ENCODE data around the gene RPL23.

The RPL23 gene

DNA sequence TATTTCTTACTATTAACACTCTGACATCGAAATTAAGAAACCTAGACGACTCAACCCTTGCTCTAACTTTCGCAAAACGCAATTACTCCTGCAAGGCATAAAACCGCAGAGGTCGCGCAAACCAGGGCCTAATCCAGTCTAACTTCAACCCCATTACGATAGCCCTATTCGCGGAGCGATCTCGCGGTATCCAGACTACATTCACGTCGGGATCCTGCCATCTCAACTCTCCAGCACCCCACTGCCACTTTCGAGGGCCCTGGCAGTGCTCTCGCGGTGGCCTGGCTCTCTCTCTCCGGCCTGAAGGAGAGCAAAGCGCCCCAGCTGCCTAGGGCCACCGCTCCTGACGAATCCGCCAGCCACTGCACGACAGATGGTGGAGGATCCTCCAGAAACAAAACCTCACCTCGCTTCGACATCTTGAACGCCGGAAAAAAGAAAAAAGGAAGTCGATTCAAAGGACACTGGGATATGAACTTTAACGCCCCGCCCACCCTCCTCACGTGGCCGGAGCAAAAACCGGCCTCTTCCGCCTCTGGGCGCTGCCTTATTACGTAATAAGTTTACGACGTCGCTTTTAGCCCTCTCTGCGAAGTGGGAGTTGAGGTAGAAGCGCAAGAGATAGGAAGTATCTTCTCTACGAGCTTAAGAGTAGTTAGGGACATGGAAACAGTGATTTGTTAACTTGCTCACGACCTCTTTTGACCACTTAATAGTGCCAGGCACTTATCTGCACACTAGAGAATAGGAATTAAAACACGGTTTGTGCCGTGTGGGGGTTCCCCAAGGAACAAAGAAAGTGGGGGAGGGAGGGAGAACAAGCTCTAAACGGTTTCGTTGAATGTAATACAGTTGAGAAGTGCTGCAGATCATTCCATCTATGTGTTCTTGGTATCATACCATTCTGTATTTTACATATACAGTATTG, at the start of gene RPL23:
RPL23 (minus strand) TSS at position 430 of the 928 bp plus-strand sequence; CDS start at position 419, 11 bp downstream.
- peak; percentile 92 for DNase-seq (ENCODE audit: low read depth)

DNA sequence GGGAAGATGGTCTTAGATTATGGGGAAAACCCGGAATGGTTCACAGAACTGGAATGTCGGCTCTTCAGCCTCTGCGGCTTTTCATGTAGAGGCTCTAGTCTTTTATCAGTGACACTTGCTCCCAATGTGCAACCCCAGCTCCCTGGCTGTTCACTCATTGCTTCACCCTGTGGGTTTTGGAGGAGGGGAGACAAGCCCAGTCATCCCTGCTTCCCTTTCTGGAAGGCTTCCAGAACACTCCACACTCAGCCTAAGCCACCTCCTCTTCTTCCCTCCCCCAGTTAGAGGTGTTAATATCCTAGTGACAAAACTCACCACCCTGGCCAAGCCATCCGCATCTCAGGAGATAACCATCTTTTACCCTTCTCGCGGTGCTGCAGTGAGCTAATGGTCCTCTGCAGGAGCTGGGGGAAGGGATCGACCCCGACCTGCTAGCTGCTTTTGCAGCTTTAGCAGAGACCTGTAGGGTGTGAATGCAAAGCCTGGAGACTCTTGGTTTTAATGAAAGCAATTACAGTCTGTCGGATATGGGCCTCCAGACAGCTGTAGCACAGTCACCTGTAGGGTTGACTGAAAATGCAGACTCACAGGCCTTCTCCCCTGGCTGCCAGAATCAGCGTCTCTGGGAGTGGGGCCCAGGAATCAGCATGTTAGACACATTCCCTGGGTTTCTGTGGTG, 47.6 kb upstream of the RPL23 start:
- DNase-seq (ENCODE audit: low read depth) = no peak

DNA sequence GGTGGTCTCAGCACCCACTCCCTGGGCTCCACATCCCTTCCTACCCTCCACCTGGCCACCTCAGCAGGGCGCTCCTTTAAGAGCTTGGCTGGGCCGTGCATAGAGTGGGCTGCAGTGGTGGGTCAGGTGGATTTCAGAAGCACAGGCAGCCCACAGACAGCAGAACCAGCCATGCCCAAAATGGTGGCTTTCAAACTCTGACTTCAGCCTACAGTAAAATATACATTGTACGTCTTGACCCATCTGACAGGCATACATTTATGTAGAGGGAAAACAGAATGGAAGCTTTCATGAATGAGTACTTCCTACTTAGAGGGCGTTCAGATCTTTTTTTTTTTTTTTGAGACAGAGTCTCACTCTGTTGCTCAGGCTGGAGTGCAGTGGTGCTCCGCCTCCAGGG, 45.9 kb upstream of the RPL23 start:
- DNase-seq (ENCODE audit: low read depth) = no peak

DNA sequence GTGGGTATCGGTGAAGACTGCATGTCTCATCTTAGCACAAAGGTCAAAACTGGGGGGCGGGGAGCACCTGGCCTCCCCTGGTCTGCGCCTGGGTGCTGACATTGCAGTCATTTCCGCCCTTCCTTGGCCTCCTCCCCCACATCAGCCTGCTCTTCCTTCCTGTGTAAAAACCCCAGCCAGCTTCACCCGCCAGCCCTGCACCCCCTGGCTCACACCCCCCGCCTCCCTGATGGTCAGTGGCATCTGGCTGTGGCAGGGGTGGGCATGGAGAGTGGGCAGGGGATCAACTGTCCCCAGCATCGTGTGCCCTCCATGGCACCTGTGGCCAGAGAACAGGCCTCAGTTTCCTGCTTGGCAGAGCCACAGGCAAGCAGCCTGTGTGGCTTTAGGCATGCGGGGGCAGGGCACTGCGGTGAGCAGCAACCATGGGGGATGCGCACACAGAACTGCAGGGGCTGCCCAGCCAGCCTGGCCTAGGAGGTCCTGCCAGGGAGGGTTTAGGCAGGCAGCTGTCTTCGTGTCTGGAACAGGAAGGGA, 45.4 kb upstream of the RPL23 start:
- peak; percentile 83 for DNase-seq (ENCODE audit: low read depth)

DNA sequence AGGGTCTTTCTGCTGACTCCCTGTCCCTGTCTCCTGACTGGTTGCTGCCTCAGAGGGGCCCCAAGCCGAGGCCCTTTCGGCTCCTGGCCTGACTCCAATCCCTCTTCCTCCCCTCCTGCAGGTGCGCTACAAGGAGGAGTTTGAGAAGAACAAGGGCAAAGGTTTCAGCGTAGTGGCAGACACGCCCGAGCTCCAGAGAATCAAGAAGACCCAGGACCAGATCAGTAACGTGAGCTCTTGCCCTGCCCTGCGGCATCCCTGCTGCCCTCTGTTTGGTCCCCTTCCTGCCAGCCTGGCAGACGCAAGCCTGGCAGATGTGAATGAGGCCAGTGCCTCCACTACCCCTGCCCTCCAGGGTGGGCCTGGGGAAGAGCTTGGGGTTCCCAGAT, 44.8 kb upstream of the RPL23 start:
- no peak for DNase-seq (ENCODE audit: low read depth)

DNA sequence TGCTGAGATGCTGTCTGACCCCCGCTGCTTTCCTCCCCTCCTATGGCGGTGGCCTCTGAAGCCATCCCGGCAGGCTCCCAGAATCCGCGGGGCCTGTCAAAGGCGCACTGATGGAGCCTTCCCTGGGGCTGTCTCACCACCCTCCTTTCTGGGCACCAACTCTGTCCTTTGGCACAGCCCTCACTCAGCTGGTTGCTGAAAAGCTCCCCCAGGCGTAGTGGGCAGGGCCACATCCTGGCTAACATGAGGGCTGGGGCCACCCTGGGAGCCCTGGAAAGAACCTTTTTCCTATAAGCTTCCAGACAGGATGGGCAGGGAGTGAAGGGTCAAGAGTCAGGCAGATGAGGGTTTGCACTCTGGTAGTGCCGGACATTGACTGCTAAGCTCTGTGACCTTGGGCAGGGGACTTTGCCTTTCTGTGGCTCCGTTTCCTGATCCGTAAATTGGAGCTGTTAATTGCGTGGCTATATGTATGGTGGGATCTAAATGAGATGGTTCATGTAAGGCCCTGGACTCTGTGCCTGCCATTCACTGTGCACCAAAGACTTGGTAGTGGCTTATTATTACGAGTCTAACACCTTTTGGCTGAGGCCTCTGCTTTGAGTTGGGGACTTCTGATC, 44.3 kb upstream of the RPL23 start:
- no peak for DNase-seq (ENCODE audit: low read depth)

DNA sequence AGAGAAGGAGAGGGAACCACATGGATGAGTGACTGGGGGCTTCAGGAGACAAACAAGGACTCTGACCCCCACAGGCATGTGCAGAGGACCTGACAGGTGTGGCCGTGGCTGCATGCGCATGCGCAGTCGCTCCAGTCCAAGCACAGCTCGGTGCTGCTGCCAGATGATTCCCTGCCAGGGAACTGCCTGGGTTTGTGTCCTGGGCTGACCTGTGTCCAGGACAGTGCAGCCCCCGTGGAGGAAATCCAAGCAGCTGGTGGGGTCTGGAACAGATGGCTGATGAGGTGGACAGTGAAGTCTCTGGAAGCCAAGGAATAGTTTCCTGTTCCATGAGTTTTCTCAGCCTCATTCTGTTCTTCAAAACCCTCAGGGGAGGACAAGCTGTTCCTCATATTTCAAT, 43.7 kb upstream of the RPL23 start:
- no peak for DNase-seq (ENCODE audit: low read depth)

DNA sequence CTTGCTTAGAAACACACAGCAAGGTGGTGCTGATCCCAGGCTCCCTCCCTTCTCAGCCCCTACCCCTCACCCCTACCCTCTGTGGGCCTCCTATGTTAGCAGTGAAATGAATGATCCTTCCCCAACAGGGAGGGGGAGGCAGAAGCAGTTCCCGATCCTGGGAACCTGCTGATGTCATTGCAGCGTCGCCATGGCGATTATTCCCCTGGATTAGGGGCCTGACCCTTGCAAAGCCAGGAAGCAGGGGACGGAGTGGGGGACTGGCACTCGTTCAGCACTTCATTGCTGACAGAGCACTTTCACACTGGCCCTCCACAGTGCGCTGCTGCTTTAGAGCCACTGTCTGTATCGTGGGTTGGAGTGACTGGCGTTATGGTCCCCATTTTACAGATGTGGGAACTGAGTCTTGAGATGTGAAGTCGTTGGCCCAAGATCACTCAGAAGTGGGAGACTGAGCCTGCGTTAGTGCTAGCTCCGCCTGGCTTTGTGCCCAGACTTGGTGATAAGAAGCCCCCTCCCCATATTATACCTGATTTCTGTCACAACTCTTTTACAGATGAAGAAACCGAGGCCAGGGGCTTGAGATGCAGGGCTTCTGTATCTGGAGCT, 42.9 kb upstream of the RPL23 start:
- DNase-seq (ENCODE audit: low read depth) = no peak

DNA sequence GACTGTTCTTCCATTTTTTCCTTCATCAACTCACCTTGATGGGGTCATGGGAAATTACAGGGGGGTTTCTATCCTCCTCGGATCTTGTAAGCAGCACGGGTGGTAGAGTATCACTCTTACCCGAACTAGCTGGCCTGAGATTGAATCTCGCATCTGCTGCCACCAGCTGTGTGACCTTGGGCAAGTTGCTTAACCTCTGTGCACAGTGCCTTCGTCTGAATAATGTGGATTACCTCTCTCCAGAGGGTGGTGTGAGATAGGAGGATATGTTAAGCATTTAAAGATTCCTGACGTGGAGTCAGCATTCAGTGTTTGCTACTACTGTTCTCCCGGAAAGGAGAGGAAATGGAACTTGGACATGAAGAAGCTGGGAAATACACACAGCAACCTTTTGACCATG, 40.8 kb upstream of the RPL23 start:
- DNase-seq (ENCODE audit: low read depth) = no peak

DNA sequence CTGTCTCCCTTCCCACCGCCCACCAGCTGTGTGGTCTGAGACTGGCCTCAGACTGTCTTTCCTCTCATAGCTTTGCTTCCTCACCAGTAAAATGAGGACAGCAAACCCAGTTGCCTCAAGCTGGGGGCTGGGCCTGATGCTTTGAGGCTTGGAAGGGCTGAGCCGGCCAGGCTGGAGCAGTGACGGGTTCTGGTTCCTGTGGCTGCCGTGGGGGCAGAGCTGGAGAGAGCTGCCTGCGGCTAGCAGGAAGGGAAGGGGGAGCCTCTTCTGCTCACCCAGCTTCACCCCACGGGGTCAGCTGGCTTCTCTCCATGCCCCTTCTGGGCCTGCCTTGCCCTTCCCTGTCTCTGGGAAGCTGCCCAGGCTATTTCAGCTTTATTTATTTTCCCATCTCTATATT, 40.1 kb upstream of the RPL23 start:
- DNase-seq (ENCODE audit: low read depth) = no peak

DNA sequence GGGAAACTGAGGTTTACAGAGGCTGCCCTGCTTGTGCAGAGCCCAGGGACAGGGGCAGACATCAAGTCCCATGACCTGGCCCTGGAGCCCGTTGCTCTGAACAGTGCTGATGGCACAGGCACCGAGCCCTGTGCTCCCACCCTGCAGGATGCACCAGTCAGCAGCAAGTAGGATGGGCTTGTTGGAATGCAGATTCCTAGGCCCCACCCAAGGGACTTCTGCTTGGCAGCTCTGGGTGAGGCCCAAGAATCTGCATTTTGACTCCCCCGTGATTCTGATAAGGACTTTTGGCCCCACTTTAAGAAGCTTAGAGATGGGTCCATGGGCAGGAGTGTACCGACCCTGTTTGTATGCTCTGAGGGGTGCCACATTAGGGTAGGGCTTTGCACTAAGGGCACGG, 39.6 kb upstream of the RPL23 start:
- no peak for DNase-seq (ENCODE audit: low read depth)

DNA sequence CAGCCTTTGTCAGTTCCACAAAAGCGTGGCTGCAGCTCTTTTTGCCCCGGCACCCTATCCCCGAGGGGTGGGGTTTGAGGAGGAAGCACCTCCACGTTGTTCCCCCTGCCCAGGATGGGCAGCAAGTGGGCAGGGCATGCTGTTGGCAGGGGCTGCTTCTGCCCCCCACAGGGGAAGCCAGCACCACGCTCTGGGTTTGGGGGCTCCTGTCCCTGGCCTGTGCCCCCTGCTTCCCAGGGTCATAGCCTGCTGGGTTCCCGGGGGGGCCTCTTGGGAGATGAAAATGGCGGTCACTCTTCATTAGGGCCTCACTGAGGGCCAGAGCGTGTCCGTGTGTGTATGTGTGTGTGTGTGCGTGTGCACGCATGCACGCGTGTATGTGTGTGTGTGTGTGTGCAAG, 39.1 kb upstream of the RPL23 start:
- no peak for DNase-seq (ENCODE audit: low read depth)

DNA sequence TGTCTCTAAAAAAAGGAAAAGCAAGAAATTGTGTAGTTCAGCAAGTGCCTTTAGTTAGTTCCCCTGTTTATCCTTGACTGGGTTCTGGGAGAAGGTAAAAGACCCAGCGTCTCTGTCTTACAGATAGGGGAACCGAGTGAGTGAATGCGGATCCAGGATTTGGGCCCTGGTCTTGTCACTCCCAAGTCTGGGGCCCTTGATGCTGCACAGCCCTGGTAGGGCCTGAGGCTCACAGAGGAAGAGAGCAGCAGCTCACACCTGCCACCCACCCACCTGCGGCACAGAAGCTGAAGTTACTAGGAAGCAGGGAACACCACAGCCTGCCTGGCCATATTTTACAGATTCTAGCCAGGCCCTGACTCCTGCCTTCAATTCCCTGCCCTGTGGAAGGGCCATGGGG, 38.6 kb upstream of the RPL23 start:
- no peak for DNase-seq (ENCODE audit: low read depth)

DNA sequence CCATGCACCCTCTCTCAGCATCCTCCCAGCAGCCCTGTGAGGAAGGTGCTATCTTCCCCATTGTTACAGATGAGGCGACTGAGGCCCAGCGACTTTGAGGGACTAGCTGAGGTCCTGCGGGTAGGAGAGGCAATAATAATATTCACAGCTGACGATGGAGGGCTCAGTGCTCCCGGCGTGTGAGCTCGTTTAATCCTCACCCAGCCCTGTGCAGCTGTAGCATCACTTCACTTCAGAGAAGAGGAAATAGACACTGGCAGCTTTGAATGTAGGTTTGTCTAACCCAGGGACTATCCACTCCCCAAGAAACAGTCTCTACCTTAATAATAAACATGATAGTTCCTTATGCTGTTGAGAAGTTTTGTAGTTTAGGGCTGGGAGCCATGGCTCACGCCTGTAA, 37.9 kb upstream of the RPL23 start:
- no peak for DNase-seq (ENCODE audit: low read depth)

DNA sequence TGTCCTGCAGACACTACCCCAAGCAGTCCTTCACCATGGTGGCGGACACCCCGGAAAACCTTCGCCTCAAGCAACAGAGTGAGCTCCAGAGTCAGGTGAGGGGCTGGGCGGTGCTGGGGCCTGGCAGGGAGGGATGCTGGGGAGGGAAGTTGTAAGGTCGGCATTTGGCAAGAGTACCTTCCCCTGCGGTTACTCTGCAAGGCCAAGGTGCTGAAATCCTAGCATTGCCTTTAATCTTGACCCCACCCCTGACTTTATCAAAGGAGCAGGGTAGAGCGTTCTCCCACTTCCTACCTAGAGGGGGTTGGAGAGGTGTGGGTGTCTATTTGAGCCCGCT, 36.9 kb upstream of the RPL23 start:
- DNase-seq (ENCODE audit: low read depth) = no peak

DNA sequence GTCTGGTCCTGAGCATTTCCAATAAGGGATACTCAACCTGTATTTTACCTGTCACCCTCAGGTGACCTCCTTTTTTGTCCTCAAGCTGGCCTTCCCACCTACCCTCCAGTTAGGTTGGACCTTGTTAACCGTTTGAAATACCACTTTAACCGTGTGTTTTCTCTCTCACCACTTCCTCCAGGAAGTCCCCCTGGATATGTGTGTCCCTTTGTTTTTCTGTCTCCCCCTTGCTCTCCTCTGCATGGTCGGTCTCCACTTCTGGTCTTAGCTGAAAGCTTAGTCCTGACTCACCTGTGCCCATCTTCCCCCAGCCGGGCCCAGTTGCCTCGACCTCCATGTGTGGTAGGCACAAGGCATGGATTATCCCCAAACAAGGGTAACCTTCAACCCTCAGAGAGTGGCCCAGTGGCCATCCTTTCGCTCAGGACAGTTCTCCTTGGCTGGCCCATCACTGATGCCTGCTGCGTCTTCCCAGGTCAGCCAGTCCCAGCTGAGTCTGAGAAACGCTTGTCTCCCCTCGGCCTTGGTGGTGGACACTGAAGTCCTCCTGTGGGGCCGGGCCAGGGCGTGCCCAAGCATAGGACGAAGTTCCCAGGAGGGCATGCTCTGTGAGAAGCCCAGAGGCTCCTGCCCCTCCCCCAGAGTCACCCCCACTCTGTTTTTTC, 36.4 kb upstream of the RPL23 start:
- DNase-seq (ENCODE audit: low read depth) = no peak

DNA sequence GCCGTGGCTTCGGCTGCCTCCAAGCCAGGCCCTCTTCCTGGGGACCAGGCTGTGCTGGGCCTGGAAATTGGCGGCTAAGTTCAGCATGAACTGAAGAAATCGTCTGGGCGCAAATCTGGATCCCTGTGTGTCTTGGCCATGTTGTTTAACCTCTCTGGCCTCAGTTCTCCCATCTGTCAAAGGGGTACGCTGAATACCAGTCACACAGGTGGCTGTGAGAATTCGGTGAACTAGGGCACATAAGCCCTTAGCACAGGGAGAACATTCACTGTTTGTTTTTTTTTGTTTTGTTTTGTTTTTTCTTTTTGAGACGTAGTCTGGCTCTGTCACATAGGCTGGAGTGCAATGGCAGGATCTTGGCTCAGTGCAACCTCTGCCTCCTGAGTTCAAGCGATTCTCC, 35.3 kb upstream of the RPL23 start:
- no peak for DNase-seq (ENCODE audit: low read depth)

DNA sequence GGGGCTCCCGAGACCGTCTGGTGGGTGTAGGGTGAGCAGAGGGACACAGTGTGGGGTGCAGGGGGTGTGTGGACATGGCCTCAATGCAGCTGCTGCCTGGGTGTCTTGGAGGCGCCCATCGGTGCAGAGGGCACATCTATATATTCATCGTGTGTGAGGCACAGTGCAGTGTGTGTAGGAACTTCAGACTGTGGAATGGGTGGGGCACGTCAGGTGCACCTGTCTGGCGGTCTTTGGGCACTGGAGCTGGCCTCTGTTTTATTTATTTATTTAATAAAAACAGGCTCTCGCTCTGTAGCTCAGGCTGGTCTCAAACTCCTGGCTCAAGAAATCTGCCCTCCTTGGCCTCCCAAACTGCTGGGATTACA, 33.1 kb upstream of the RPL23 start:
- DNase-seq (ENCODE audit: low read depth) = no peak

DNA sequence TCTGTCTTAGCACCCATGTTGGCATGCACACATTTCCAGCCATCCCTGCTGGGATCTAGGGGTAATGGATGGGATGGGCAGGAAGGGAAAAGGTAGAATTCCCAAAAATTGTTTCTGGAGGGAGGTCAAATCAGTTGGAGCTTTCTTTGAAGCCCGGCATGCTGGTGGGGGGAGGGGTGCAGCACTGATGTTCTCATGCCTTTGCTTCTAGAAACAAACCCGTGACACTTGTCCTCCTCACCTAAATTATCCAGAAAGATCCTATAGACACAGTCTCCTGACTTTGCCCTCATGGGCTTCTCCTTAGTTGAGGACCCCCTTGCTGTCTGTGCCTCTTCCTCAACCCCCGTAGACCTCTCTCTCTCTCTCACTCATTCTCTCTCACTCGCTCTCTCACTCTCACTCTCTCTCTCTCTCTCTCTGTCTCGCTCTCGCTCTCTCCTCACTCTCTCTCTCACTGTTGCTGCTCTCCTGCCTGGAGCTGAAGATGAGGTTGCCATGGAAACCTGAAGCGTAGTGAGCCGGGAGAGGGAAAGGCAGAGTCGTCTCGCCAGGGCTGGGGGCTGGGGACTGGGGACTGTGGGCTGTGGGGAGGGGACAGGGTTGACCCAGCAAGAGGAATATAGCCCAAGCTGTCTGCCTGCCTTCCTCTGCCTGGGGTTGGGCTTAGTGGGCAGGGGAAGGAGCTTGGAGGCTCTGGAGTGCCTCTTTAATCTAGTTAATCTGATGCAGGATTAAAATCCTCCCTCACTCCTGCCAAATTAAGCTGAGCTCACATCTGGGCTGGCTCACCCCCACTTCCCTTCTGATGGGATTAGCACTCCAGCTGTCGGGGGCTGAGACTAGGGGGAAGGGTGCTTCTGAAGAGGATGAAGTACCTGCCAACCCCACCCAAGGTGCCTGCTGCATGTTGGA, 32.5 kb upstream of the RPL23 start:
- DNase-seq (ENCODE audit: low read depth) = no peak

DNA sequence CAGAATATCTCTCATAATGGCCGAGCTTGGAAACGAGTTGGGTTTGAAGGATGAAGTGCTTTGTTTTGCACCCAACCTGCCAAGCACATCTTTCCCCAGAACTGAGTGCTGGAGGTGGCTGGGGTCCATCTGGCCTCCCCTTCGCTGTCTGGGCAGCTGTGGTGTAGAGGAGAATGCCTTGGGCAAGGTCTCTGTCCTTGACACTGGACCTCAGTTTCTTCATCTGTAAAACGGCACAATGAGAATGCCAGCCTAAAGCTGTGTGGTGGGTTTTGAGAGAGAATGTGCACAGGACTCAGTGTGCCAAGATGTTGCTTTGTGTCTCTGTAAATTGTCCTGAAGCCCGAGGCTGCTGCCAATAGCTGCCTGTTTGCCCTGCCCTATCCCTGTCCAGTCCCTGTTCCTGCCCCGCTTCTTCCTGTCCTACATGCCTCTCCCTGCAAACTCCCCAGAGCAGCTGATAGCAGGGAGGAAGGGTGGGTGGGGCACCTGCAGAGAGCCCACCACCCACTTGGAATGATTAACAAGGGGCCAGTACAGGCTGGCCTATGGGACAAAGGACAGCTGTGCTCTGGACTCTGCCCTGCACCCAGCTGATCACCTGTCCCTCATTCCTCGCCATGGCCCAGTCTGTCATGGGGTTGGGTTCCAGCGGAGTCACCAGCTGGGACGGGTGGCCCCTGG, 31.7 kb upstream of the RPL23 start:
- no peak for DNase-seq (ENCODE audit: low read depth)
